GM12878 (cell line): Measurements from ENCODE around the gene CASQ1. TPM values are rescaled to one million over a fixed set of nuclear protein-coding genes. Genes with fewer than 3 reads are reported as not detected.
A peak's percentile ranks its signal among the peaks of the same experiment; 100 is the strongest.

Experiments used
- ATF2 ChIP-seq: IDR thresholded peaks from 2 replicates; pipeline ENCODE4 v1.6.1; 2012; ENCODE audit warnings: low read length, inconsistent platforms
- ATF3 ChIP-seq: IDR thresholded peaks from 2 replicates; pipeline ENCODE4 v1.6.1; 2011; ENCODE audit warnings: low read depth, mild to moderate bottlenecking, low read length, moderate library complexity, borderline replicate concordance; ENCODE audit errors: extremely low read depth
- BACH1 ChIP-seq: fragments of 450-650 bp; IDR thresholded peaks from 2 replicates; pipeline ENCODE4 v1.6.1; 2017; ENCODE audit warnings: mild to moderate bottlenecking, borderline replicate concordance
- CHD2 ChIP-seq: IDR thresholded peaks from 2 replicates; pipeline ENCODE4 v1.6.1; 2011; ENCODE audit warnings: low read depth, low read length, improper control_type of control experiment, borderline replicate concordance
- EP300 ChIP-seq, 2 experiments: fragments of 150-350 bp in 1 of 2; IDR thresholded peaks; 2 replicates each; pipeline ENCODE4 v1.6.1; 2011 to 2012; ENCODE audit warnings: low read depth in 2 of 2, low read length in 2 of 2, borderline replicate concordance in 1 of 2, improper control_type of control experiment in 1 of 2, inconsistent platforms in 1 of 2; ENCODE audit not compliant: control insufficient read depth in 1 of 2
- GABPA ChIP-seq: IDR thresholded peaks from 2 replicates; pipeline ENCODE4 v1.6.1; 2014; ENCODE audit warnings: antibody characterized with exemption, low read depth, mild to moderate bottlenecking, inconsistent platforms
- HDAC6 ChIP-seq: fragments of 200-600 bp; sonication (generic); IDR thresholded peaks from one replicate; pipeline ENCODE4 v1.8.0; 2017; ENCODE audit warnings: antibody characterized with exemption; ENCODE audit not compliant: unreplicated experiment
- IKZF1 ChIP-seq: fragments of 450-650 bp; conservative IDR thresholded peaks from 2 replicates; pipeline ENCODE4 v1.6.1; 2017; ENCODE audit warnings: antibody characterized with exemption, mild to moderate bottlenecking
- JUNB ChIP-seq: IDR thresholded peaks from 2 replicates; pipeline ENCODE4 v1.6.1; 2016; ENCODE audit warnings: antibody characterized with exemption, mild to moderate bottlenecking
- LARP7 ChIP-seq: fragments of 450-650 bp; IDR thresholded peaks from 2 replicates; pipeline ENCODE4 v1.6.1; 2017; ENCODE audit warnings: mild to moderate bottlenecking
- MTA2 ChIP-seq: fragments of 450-650 bp; IDR thresholded peaks from 2 replicates; pipeline ENCODE4 v1.6.1; 2016; ENCODE audit warnings: low read depth, mild to moderate bottlenecking, moderate library complexity
- PAX5 ChIP-seq: IDR thresholded peaks from 2 replicates; pipeline ENCODE4 v1.6.1; 2011; ENCODE audit warnings: low read depth, low read length, borderline replicate concordance
- PAX8 ChIP-seq: fragments of 450-650 bp; IDR thresholded peaks from 2 replicates; pipeline ENCODE4 v1.6.1; 2017; ENCODE audit warnings: mild to moderate bottlenecking, moderate library complexity
- RAD51 ChIP-seq: fragments of 450-650 bp; IDR thresholded peaks from 2 replicates; pipeline ENCODE4 v1.6.1; 2016; ENCODE audit warnings: moderate library complexity, mild to moderate bottlenecking, inconsistent platforms
- RUNX3 ChIP-seq: IDR thresholded peaks from 2 replicates; pipeline ENCODE4 v1.6.1; 2012; ENCODE audit warnings: low read length, inconsistent platforms
- SMC3 ChIP-seq: IDR thresholded peaks from 2 replicates; pipeline ENCODE4 v1.6.1; 2011; ENCODE audit warnings: low read length, improper control_type of control experiment, borderline replicate concordance
- TCF7 ChIP-seq: IDR thresholded peaks from 2 replicates; pipeline ENCODE4 v1.6.1; 2014; ENCODE audit warnings: antibody characterized with exemption, borderline replicate concordance
- ZNF217 ChIP-seq: fragments of 450-650 bp; IDR thresholded peaks from 2 replicates; pipeline ENCODE4 v1.6.1; 2017; ENCODE audit warnings: antibody characterized with exemption, mild to moderate bottlenecking
- polyA plus RNA-seq, 11 experiments: library from polyadenylated mRNA; depleted of rRNA in 4 of 11; unstranded in 6 of 11; stranded (reverse) in 5 of 11; fragments of >200 nt; fragmentation: Nextera tagmentation in 4 of 11; fragmentation: Illumina TruSeq in 1 of 11; extraction: Ambion mirVana in 4 of 11; extraction: Trizol in 1 of 11; gene quantifications; 1 replicate in 1 of 11; 2 replicates in 10 of 11; pipeline versions ENCODE4 v1.2.1 to v1.2.3, GENCODE V29; 2011 to 2016; ENCODE audit warnings: inconsistent platforms in 2 of 11, missing spikeins in 2 of 11, low read depth in 1 of 11
- total RNA-seq, 4 experiments: library from RNA; depleted of rRNA in 3 of 4; stranded (reverse); fragments of >200 nt in 3 of 4; fragmentation: Illumina TruSeq in 1 of 4; extraction: Trizol in 1 of 4; gene quantifications; 2 replicates each; pipeline versions ENCODE4 v1.2.1 to v1.2.3, GENCODE V29; 2013 to 2021
- TF ChIP-seq, protein P1 (sequence below): IDR thresholded peaks from 2 replicates; pipeline ENCODE4 v1.6.1; 2011; ENCODE audit warnings: low read depth, low read length, improper control_type of control experiment, borderline replicate concordance
- TF ChIP-seq, protein P2 (sequence below): fragments of 150-350 bp; IDR thresholded peaks from 2 replicates; pipeline ENCODE4 v1.6.1; 2016; ENCODE audit warnings: low read depth, low read length
- TF ChIP-seq, protein P3 (sequence below): IDR thresholded peaks from 2 replicates; pipeline ENCODE4 v1.6.1; 2012; ENCODE audit warnings: low read depth, low read length, improper control_type of control experiment
- TF ChIP-seq, protein P4 (sequence below): IDR thresholded peaks from 2 replicates; pipeline ENCODE4 v1.6.1; 2011; ENCODE audit warnings: mild to moderate bottlenecking, low read depth, low read length, moderate library complexity; ENCODE audit not compliant: insufficient replicate concordance

Gene CASQ1
- total and polyA plus RNA-seq, 10 of the 15 experiments (the other 5 are each of a cell fraction or from before 2014, with no cell fraction given) = 0.10 to 0.77 (median 0.34) TPM

GRCh38 chr1:160169553-160170399 lies 20.6 kb upstream of the CASQ1 start (continued):
- peak; percentile 88 for TF ChIP-seq ATF2
- TF ChIP-seq ZNF217 = 0 out of 2 replicates have a peak, but pooled peaks have one; percentile 7
- peak; percentile 87 for TF ChIP-seq IKZF1
- TF ChIP-seq LARP7 = no peak
- TF ChIP-seq BACH1 = no peak
- peak; percentile 97 for TF ChIP-seq TCF7
- TF ChIP-seq CHD2 = peak; percentile 60; the same call in 1 of the 2 replicates
- TF ChIP-seq, protein P1, sequence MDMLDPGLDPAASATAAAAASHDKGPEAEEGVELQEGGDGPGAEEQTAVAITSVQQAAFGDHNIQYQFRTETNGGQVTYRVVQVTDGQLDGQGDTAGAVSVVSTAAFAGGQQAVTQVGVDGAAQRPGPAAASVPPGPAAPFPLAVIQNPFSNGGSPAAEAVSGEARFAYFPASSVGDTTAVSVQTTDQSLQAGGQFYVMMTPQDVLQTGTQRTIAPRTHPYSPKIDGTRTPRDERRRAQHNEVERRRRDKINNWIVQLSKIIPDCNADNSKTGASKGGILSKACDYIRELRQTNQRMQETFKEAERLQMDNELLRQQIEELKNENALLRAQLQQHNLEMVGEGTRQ = no peak
- TF ChIP-seq HDAC6 = no peak
- TF ChIP-seq RUNX3 = peak; percentile 99
- TF ChIP-seq, protein P2, sequence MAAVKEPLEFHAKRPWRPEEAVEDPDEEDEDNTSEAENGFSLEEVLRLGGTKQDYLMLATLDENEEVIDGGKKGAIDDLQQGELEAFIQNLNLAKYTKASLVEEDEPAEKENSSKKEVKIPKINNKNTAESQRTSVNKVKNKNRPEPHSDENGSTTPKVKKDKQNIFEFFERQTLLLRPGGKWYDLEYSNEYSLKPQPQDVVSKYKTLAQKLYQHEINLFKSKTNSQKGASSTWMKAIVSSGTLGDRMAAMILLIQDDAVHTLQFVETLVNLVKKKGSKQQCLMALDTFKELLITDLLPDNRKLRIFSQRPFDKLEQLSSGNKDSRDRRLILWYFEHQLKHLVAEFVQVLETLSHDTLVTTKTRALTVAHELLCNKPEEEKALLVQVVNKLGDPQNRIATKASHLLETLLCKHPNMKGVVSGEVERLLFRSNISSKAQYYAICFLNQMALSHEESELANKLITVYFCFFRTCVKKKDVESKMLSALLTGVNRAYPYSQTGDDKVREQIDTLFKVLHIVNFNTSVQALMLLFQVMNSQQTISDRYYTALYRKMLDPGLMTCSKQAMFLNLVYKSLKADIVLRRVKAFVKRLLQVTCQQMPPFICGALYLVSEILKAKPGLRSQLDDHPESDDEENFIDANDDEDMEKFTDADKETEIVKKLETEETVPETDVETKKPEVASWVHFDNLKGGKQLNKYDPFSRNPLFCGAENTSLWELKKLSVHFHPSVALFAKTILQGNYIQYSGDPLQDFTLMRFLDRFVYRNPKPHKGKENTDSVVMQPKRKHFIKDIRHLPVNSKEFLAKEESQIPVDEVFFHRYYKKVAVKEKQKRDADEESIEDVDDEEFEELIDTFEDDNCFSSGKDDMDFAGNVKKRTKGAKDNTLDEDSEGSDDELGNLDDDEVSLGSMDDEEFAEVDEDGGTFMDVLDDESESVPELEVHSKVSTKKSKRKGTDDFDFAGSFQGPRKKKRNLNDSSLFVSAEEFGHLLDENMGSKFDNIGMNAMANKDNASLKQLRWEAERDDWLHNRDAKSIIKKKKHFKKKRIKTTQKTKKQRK = no peak
- no peak for TF ChIP-seq RAD51
- no peak for TF ChIP-seq SMC3
- TF ChIP-seq EP300 (IDR thresholded peaks at IDR 0.05; ENCODE audit: borderline replicate concordance in 1 of 2, control insufficient read depth in 1 of 2, low read depth in 2 of 2, low read length in 2 of 2) = peak in 1 of 2 experiments; percentile 57; a peak in 2 of 4 replicates
- TF ChIP-seq, protein P3, sequence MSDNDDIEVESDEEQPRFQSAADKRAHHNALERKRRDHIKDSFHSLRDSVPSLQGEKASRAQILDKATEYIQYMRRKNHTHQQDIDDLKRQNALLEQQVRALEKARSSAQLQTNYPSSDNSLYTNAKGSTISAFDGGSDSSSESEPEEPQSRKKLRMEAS = no peak
- no peak for TF ChIP-seq PAX8
- peak; percentile 56; the same call in 1 of the 2 replicates for TF ChIP-seq MTA2
- TF ChIP-seq ATF3 = no peak
- peak; percentile 81 for TF ChIP-seq JUNB
- 0 out of 2 replicates have a peak, but pooled peaks have one; percentile 13 for TF ChIP-seq GABPA
- peak; percentile 72; the same call in 1 of the 2 replicates for TF ChIP-seq PAX5
- TF ChIP-seq, protein P4, sequence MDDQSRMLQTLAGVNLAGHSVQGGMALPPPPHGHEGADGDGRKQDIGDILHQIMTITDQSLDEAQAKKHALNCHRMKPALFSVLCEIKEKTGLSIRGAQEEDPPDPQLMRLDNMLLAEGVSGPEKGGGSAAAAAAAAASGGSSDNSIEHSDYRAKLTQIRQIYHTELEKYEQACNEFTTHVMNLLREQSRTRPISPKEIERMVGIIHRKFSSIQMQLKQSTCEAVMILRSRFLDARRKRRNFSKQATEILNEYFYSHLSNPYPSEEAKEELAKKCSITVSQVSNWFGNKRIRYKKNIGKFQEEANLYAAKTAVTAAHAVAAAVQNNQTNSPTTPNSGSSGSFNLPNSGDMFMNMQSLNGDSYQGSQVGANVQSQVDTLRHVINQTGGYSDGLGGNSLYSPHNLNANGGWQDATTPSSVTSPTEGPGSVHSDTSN = no peak
